ENCODE measurements around the gene MED26.
"Not testable (repeated sequence)": the region's sequence is repeated elsewhere in the genome, so short reads cannot be mapped to it uniquely, and the experiment has no call there.

MED26 gene

DNA sequence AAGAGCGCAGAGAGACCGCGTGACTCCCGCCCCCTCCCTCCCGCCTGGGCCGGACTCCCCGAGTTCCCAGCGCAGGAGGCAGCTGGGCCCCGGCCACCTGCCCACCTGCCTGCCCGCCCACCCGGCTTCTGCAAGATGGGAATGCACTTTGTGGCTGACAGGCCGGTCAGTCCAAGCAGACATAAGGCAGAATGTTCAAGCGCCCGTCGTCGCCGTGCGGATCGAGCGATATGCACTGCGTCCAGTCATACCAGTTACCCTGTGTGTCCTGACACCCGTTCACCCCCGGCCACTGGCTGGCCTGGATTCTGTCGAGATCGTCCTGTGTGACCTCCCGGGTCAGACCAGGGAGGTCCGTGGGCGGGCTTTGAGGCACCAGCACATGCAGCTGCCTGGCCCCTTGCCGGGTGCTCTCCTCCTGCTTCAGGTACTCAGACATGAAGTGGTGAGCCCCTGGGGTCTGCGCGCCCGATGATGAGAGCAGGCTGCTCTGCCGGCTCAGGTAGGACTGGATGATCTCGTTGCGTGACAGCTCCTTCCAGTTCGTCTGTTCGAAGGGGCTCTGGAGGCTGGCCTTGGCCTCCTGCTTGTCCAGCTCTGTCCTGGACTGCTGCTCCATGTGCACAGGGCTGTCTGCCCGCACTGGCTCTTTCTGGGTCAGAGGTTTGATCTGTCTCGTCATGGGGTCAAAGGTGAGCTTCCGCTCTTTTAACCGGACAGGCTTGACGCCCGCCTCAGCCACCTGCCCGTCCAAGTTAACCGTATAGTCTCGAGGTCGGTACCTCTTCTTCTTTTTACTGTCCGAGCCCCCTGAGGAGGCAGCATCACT is 51.9 kb downstream of the MED26 start:
- DNase-seq (ENCODE audit: low read depth in 4 of 4, low spot score in 1 of 4): no peak

DNA sequence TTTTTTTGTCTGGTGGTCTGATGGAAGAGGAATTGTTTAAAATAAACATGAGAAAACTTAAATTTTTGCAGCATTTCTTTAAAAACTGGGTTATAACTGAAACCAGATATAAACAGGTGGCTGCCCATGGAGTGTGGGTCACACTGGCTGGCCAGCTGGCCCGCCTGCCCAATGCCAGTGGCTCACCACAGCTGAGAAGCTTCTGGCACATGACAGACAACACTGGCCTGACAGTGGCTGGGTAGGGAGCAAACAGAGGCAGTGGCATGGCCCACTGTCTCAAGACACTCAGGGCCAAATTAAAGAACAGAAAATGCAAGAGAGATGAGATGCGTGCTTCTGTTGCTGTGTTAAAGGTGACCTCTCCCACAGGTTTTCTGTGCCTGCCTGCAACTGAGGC is 52.7 kb downstream of the MED26 start:
- no peak for DNase-seq (ENCODE audit: low read depth in 4 of 4, low spot score in 1 of 4)

DNA sequence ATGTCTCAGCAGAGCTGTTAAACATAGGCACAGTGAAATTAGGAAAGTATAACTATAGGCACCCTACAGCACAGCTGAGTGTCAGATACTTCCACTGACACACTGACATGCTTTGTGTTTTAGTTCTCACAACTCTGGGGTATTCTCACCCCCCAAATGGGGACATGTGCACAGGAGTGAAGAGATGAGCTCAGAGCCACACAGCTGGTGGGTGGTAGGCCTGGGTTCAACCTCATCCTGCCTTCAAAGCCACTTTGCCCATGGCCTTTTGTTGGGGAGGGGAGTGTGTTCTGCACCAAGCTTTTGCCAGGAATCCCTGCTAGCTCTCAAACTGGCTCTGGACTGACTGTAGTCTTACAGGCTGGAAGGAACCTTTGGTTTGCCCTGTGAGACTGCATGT is 54.1 kb downstream of the MED26 start:
- no peak for DNase-seq (ENCODE audit: low read depth in 4 of 4, low spot score in 1 of 4)

DNA sequence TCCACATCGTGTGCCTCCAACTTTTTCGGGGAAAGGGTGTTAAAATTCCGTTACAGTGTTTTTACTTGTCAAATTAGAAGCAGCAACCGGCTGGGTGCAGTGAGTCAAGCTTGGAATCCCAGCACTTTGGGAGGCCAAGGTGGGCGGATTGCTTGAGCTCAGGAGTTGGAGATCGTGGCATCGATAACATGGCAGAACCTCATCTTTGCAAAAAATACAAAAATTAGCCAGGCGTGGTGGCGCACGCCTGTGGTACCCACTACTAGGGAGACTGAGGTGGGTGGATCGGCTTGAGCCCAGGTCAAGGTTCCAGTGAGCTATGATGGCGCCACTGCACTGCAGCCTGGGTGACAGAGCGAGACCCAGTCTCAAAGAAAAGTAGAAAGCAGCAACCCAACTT is 54.7 kb downstream of the MED26 start:
- DNase-seq (ENCODE audit: low read depth in 4 of 4, low spot score in 1 of 4): no peak

DNA sequence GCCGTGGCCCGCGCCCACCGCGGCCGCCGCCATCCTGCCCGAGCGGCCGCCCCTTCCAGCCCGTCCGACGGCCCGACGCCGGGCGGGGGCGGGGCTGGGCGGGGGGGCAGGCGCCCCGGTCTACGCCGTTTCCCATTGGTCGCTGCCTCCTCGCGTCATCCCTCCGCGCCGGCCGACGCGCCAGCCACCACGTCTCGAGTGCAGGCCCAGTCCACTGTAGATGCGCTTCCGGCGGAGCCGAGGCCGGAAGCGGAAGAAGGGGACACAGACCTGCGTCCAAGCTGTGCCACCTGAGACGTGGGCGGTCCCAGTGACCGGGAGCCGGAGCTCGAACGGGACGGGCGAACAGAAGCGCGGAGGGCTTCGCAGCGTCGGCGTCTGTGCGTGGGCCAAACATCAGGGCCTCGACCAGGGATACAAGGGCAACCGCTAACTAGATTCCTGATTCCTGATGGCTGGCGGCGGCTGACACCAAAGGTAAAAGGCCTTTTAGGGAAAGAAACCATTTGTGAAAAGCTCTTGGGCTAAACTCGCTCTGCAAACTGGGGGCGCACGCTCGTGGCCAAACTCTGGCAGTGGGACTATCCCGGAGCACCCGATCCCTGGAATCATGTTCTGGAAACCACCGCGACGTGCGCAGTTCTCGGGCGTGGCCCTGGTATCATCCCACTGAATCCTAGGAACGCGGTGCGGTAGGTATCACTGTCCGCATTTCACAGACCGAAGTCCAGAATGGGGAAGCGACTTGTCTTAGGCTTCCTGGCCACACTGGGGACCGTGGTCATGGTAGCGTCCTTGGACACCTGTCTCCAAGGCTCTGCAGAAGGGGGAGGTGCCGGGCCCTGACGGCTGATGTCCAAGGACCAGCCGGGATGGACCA is 55.4 kb downstream of the MED26 start, which contains the start of gene SLC35E1:
TSS of gene SLC35E1 (minus strand) at position 84 of the 880 bp plus-strand sequence. CDS start at position 33, 51 bp downstream.
- DNase-seq (ENCODE audit: low read depth in 4 of 4, low spot score in 1 of 4): peak; percentile 67 to 88 (median 84)

DNA sequence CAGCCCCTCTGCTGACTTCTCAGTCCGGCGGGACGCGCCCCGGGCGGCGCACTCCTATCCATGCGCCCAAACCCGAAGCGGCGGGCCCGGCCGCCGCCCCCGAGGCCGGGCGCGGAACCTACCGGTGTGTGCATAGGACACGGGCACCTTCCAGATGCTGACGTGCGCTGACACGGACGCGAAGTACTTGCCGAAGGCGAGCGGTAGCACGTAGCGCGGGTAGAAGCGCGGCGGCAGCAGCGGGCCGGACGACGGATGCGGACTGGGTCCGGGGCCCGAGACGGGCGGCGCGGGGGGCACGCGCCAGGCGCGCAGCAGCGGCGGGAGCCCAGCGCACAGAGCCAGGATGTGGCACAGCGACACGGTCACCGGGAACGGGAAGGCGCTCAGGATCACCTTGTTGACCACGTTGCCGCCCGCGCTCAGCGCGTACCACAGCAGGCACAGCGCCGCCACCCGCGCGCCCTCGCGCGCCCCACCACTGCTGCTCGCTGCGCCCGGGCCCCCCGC is 56.1 kb downstream of the MED26 start:
- DNase-seq (ENCODE audit: low read depth in 4 of 4, low spot score in 1 of 4): peak in 1 of 4 experiments; percentile 28

DNA sequence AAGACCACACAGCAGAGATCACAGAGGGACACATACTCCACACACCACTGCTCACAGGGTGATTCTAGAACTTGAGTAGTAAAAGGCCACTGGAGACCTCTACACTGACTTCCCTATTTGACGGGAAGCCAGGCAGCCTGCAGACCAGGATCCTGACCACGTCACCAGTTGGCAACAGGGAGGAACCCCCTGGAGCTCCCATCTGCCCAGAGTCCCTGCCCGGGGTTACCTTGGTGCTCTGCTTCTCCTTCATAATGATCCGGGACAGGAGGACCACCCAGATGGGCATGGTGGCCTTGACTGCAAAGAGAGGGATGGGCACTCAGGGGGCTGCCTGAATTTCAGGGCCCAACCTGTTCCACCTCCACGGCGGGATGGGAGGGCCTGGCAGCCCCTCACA is 56.7 kb downstream of the MED26 start:
- DNase-seq (ENCODE audit: low read depth in 4 of 4, low spot score in 1 of 4): no peak

DNA sequence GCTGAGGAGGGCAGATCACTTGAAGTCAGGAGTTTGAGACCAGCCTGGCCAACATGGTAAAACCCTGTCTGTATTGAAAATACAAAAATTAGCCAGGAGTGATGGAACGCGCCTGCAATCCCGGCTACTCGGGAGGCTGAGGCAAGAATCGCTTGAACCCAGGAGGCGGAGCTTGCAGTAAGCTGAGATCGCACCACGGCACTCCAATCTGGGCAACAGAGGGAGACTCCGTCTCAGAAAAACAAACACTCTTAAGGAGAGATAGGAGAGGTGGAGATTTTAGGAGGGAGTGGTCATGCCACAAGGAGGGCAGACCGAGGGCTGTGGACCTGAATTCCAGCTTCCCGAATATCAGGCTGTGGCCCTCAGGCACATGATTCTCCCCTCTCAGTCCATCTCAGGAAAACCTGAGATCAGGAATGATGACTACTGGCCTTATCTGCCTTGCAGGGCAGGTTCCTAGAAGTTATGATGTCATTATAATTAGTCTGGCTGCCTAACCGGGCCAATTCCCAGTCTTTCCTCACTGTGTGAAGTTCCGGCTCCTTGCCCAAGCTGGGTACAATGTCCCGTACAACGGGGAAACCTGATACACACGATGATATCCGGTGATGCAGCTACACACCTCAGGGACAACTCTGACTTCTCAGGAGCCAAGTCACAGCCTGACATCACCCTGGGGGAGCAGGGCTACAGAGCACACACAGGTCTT is 58.2 kb downstream of the MED26 start:
- no peak for DNase-seq (ENCODE audit: low read depth in 4 of 4, low spot score in 1 of 4)

DNA sequence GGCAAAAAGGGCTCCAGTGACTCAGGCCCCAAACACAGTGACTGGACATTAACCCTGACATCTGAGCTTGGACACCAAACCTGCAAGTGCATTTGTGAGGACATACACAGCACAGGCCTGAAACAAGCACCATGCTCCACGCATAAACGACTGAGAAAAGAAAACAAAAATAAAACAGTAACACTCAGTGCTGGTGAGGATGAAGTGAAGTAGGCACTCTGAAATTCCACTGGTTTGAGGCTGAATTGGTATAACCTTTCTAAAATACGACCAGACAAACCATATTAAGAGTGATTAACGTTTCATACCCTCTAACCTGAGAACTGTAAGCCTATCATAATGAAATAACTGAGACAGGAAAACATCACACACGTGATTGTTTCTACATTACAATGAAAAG is 61.3 kb downstream of the MED26 start:
- DNase-seq (ENCODE audit: low read depth in 4 of 4, low spot score in 1 of 4): no peak

DNA sequence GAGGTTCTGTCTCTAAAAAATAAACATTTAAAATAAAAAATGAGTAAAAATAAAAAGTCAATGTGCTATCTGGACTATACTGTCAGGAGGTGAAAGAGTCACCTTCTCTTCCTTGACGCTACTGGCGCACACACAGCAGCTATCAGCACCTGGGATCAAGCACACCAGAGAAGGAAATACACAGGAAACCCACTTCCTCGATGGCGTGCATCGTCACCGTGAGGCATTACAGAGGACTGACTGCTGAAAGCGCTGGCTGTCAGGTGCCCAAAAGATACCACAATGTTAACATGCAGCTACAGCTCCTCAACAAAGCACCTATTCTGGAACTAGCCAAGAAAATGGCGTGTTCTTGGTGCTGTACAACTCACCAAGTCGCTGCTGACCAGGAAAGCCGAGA is 61.8 kb downstream of the MED26 start:
- DNase-seq (ENCODE audit: low read depth in 4 of 4, low spot score in 1 of 4): no peak

DNA sequence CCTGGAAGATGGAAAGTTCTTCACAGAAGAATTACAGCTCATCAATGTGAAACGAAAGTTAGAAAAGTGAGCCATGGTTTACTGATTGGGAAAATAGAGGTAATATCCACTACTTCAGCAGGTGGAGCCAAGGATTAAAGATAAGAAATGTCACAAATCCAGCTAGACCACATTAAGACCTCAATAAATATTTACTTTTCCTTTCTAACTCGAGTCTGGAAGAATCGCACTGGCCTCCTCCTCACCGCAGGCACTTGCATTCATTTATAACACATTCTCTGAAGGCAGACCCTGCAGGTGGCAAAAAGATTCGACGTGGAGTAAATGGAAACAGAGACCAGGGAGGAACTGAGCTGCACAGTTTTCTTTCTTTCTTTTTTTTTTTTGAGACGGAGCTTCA is 63.2 kb downstream of the MED26 start:
- no peak for DNase-seq (ENCODE audit: low read depth in 4 of 4, low spot score in 1 of 4)

DNA sequence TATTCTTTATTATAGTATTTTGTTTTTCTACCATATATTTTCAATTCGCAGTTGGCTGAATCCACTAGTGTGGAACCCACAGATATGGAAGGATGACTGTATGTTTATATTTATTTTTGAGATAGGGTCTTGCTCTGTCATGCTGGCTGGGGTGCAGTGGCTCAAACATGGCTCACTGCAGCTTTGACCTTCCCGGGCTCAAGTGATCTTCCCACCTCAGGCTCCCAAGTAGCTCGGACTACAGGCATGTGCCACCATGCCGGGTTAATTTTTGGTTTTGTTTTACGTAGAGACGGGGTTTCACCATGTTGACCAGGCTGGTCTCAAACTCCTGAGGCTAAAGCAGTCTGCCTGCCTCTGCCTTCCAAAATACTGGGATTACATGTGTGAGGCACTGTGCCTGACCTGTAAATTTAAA is 65.4 kb downstream of the MED26 start:
- no peak for DNase-seq (ENCODE audit: low read depth in 4 of 4, low spot score in 1 of 4)

DNA sequence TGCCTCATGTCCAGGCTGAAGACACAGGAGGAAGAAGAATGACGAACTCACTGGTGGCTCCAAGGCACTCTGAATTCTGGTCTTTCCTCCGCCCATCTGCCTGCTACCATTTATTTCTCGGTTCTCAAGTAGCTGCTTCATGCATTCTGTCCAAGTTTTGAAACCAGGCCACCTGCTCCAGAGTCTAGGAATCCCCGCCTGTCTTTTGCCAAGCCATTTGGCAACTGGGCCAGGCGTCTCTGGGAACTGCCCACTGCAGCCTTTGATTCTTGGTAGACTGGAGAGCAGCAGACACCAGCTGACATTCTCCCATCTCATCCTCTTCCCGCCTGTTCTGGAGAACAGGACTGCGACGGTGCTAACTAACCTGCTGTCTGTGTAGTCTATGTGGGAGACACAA is 66.6 kb downstream of the MED26 start:
- DNase-seq (ENCODE audit: low read depth in 4 of 4, low spot score in 1 of 4): no peak

DNA sequence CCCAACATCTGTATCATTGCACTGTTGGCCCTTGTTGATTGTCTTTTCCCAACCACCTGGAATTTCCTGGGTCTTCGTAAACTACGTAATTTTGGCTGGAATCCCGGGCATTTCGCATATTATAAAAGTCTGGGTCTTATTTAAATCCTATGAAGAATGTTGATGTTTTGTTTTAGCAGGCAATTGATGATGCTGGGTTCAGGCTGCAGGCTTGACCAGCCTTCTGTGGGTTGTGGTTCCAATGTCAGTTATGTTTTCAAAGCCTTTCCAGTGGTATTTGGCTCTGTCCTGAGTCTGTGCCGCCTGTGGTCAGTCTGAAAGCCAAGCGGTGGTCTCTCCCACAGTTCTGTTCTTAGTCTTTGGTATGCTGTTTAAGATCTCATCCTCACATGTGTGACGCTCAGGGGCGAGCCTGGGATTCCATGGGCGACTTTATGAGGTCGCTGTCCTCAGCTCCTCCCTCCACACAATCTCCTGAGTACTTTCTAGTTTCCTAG is 68.2 kb downstream of the MED26 start:
- no peak for DNase-seq (ENCODE audit: low read depth in 4 of 4, low spot score in 1 of 4)

DNA sequence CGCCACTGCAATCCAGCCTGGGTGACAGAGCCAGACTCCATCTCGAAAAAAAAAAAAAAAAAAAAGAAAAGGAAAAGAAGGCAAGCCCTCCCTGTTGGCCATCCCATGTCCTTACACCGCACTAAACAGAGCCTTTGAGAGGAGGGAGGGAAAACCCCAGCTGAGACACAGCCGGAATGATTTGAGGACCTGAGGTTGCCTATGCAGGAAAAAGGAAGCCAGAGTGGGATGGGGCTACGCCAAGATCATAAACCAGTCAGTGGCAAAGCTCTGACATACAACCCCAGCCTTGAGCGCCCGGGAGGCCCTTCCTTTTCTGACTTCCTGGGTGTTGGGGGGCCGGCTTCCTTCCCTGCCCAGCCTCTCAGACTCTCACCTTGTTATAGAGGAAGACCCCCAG is 73.2 kb downstream of the MED26 start:
- DNase-seq (ENCODE audit: low read depth in 4 of 4, low spot score in 1 of 4): no peak

DNA sequence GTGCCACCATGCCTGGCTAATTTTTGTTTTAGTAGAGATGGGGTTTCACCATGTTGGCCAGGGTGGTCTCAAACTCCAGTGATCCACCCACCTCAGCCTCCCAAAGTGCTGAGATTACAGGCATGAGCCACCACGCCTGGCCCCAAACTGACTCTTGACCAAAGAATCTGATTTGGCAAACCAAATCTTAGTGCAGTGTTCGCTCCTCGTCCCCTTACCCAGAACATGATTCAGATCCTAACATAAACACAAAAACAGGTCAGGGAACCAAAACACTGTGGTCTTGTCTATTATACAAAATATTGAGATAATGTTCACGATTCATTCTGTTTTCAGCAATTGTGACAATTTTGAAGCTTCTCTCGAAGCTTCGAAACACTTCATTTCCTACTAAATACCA is 76.1 kb downstream of the MED26 start:
- DNase-seq (ENCODE audit: low read depth in 4 of 4, low spot score in 1 of 4): not testable (repeated sequence)

DNA sequence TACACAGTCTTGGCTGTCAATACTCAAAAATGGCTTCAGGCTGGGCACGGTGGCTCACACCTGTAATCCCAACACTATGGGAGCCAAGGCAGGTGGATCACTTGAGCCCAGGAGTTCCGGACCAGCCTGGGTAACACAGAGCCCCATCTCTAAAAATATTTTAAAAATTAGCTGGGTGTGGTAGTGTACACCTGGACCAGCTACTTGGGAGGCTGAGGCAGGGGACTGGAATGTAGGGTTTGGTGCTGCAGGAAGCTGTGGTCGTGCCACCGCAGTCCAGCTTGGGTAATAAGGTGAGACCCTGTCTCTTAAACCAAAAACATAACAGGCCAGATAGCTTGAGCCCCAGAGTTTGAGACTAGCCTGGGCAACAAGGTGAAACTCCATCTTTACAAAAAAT is 79.0 kb downstream of the MED26 start:
- no peak for DNase-seq (ENCODE audit: low read depth in 4 of 4, low spot score in 1 of 4)

DNA sequence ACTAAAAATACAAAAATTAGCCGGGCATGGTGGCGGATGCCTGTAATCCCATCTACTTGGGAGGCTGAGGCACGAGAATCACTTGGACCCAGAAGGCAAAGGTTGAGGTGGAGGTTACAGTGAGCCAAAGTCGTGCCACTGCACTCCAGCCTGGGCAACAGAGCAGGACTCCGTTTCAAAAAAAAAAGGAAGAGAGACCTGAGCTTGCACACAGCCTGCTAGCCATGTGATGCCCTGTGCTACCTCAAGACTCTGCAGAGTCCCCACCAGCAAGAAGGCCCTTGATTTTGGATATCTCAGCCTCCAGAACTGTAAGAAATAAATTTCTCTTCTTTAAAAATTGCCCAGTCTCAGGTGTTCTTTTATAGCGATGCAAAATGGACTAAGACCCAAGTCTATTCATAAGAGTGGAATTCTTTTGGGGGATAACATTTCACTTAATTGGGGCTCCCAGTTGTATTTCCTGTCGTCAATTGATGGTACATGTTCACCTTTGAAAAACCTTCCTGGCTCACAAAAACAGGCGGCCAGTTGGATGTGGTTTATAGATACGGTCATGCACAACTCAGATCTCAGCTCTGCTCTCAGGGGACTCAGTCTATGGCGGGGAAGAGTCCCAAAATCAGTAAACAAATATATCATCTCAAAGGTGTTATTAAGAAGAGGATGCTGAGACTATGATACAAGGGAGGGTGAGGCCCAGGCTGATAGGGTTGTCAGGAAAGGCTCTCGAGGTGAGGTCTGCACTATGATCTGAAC is 83.4 kb downstream of the MED26 start:
- DNase-seq (ENCODE audit: low read depth in 4 of 4, low spot score in 1 of 4): no peak

DNA sequence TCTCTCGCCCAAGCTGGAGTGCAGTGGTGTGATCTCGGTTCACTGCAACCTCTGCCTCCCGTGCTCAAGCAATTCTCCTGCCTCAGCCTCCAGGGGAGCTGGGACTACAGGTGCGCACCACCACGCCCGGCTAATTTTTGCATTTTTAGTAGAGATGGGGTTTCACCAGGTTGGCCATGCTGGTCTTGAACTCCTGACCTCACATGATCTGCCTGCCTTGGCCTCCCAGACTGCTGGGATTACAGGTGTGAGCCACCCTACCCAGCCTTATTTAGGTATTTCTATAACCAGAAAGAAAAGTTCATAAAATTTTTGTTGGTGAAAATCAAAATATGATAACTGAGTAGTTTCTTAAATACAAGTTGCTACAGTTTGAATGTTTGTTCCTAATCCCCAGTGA is 84.3 kb downstream of the MED26 start:
- DNase-seq (ENCODE audit: low read depth in 4 of 4, low spot score in 1 of 4): not testable (repeated sequence)

DNA sequence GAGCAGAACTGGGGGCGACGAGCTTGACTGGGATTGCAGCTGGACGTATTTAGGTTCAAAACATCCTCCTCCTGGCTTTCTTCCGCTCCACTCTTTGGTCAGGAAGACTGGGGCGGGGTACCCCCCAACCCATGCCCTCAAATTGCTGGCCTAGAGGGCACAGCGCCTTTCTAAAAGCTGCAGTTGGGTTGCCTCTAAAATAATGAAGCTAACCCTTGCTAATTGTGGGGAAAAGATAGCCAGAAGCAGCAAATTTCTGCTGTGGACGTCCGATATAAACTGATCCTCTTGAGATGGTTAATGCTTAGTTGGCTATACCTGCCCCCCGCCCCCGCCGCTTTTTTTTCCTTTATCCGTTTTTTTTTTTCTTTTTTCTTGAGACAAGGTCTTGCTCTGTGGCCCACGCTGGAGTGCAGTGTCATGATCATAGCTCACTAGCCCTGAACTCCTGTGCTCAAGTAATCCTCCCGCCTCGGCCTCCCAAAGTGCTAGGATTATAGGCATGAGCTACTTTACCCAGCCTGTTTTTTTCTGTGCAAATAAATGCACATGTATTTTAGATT is 85.0 kb downstream of the MED26 start:
- DNase-seq (ENCODE audit: low read depth in 4 of 4, low spot score in 1 of 4): no peak

Data from stimulated activated CD4-positive, alpha-beta T cell treated with anti-CD3 and anti-CD28 coated beads, Interleukin-1b, Interleukin-23, amount 100 ng/mL, for 24 hours (primary cell).